Measurements from ENCODE around the gene MALRD1. TPM values are rescaled to one million over a fixed set of nuclear protein-coding genes. Genes with fewer than 3 reads are reported as not detected.

The MALRD1 gene
- total and polyA plus RNA-seq, 2 experiments from 2014 or later: 0.45 TPM; not detected in 1

- TF ChIP-seq EZH2 (IDR thresholded peaks at IDR 0.05; ENCODE audit: insufficient read depth, poor library complexity, severe bottlenecking): no peak
- TF ChIP-seq EZH2phosphoT487 (IDR thresholded peaks at IDR 0.05; ENCODE audit: insufficient read depth, low read depth): no peak
- Histone ChIP-seq H3K79me2 (ENCODE audit: insufficient read depth) (no peaks in the 10 kb centered on the region), H3K4me1 (ENCODE audit: insufficient read depth) (peaks cover 4% of the 10 kb centered on the region), H3K4me2 (ENCODE audit: unreplicated experiment) (no peak overlapping the region), H3K9me3 (ENCODE audit: low read depth) (no peaks in the 10 kb centered on the region), H3K27me3 (replicated peaks; ENCODE audit: insufficient read depth) (no peaks in the 10 kb centered on the region), H4K20me1 (ENCODE audit: insufficient read depth) (no peaks in the 10 kb centered on the region), H3K9ac (no peak overlapping the region), H3K36me3 (ENCODE audit: low read depth) (no peaks in the 10 kb centered on the region), H3K9me2 (ENCODE audit: insufficient read depth) (no peaks in the 10 kb centered on the region), H2AFZ (no peak overlapping the region), H3F3A (ENCODE audit: insufficient read depth) (no peaks in the 10 kb centered on the region), H3K4me3 (no peak overlapping the region), H3K27ac (no peak overlapping the region)
- in situ Hi-C loops (cut with MboI): no loop called here
- WGBS, 2 experiments (ENCODE audit: low coverage in 1 of 2, low lambda C conversion rate in 2 of 2, missing lambda C conversion rate in 2 of 2): 84 to 89% methylated on average over 1 of the region's 1 CpG
- DNase-seq: no peak
These were observed 658.3 kb downstream of the MALRD1 start for GRCh38 chr10:19706904-19707303.

GRCh38 chr10:19707376-19707775, 658.8 kb downstream of the MALRD1 start:
- Histone ChIP-seq H3K27me3 (replicated peaks; ENCODE audit: insufficient read depth) (no peaks in the 10 kb centered on the region), H3K9me2 (ENCODE audit: insufficient read depth) (no peaks in the 10 kb centered on the region), H2AFZ (no peak overlapping the region), H3K79me2 (ENCODE audit: insufficient read depth) (no peaks in the 10 kb centered on the region), H3K4me2 (ENCODE audit: unreplicated experiment) (no peak overlapping the region), H3K9me3 (ENCODE audit: low read depth) (no peaks in the 10 kb centered on the region), H3K36me3 (ENCODE audit: low read depth) (no peaks in the 10 kb centered on the region), H3K4me3 (no peak overlapping the region), H3K4me1 (ENCODE audit: insufficient read depth) (no peaks in the 10 kb centered on the region), H3K27ac (no peak overlapping the region), H4K20me1 (ENCODE audit: insufficient read depth) (no peaks in the 10 kb centered on the region), H3F3A (ENCODE audit: insufficient read depth) (no peaks in the 10 kb centered on the region), H3K9ac (no peak overlapping the region)
- TF ChIP-seq EZH2 (IDR thresholded peaks at IDR 0.05; ENCODE audit: insufficient read depth, poor library complexity, severe bottlenecking) (no peak), EZH2phosphoT487 (IDR thresholded peaks at IDR 0.05; ENCODE audit: insufficient read depth, low read depth) (no peak)
- in situ Hi-C loops (cut with MboI): no loop called here
- 78 to 81% methylated on average over 2 of the region's 2 CpGs for WGBS, 2 experiments (ENCODE audit: low coverage in 1 of 2, low lambda C conversion rate in 2 of 2, missing lambda C conversion rate in 2 of 2)
- DNase-seq: no peak

GRCh38 chr10:19708031-19708430, 659.4 kb downstream of the MALRD1 start:
- Histone ChIP-seq H3K27ac (no peak overlapping the region), H3K27me3 (replicated peaks; ENCODE audit: insufficient read depth) (no peaks in the 10 kb centered on the region), H3K4me3 (no peak overlapping the region), H3K79me2 (ENCODE audit: insufficient read depth) (no peaks in the 10 kb centered on the region), H3K9me2 (ENCODE audit: insufficient read depth) (no peaks in the 10 kb centered on the region), H4K20me1 (ENCODE audit: insufficient read depth) (no peaks in the 10 kb centered on the region), H2AFZ (no peak overlapping the region), H3K36me3 (ENCODE audit: low read depth) (no peaks in the 10 kb centered on the region), H3K9me3 (ENCODE audit: low read depth) (no peaks in the 10 kb centered on the region), H3K4me2 (ENCODE audit: unreplicated experiment) (no peak overlapping the region), H3K4me1 (ENCODE audit: insufficient read depth) (no peaks in the 10 kb centered on the region), H3F3A (ENCODE audit: insufficient read depth) (no peaks in the 10 kb centered on the region), H3K9ac (no peak overlapping the region)
- in situ Hi-C loops (cut with MboI): no loop called here
- TF ChIP-seq EZH2phosphoT487 (IDR thresholded peaks at IDR 0.05; ENCODE audit: insufficient read depth, low read depth): no peak
- TF ChIP-seq EZH2 (IDR thresholded peaks at IDR 0.05; ENCODE audit: insufficient read depth, poor library complexity, severe bottlenecking): no peak
- no peak for DNase-seq

- Histone ChIP-seq H3K27me3 (replicated peaks; ENCODE audit: insufficient read depth) (no peaks in the 10 kb centered on the region), H3F3A (ENCODE audit: insufficient read depth) (no peaks in the 10 kb centered on the region), H4K20me1 (ENCODE audit: insufficient read depth) (no peaks in the 10 kb centered on the region), H2AFZ (no peak overlapping the region), H3K27ac (no peak overlapping the region), H3K4me1 (ENCODE audit: insufficient read depth) (no peaks in the 10 kb centered on the region), H3K9me3 (ENCODE audit: low read depth) (no peaks in the 10 kb centered on the region), H3K36me3 (ENCODE audit: low read depth) (no peaks in the 10 kb centered on the region), H3K9ac (no peak overlapping the region), H3K79me2 (ENCODE audit: insufficient read depth) (no peaks in the 10 kb centered on the region), H3K4me2 (ENCODE audit: unreplicated experiment) (no peak overlapping the region), H3K4me3 (no peak overlapping the region), H3K9me2 (ENCODE audit: insufficient read depth) (no peaks in the 10 kb centered on the region)
- in situ Hi-C loops (cut with MboI): no loop called here
- 42 to 59% methylated on average over 3 of the region's 3 CpGs for WGBS, 2 experiments (ENCODE audit: low coverage in 1 of 2, low lambda C conversion rate in 2 of 2, missing lambda C conversion rate in 2 of 2)
- DNase-seq: no peak
- no peak for TF ChIP-seq EZH2phosphoT487 (IDR thresholded peaks at IDR 0.05; ENCODE audit: insufficient read depth, low read depth)
- TF ChIP-seq EZH2 (IDR thresholded peaks at IDR 0.05; ENCODE audit: insufficient read depth, poor library complexity, severe bottlenecking): no peak
These were observed 662.0 kb downstream of the MALRD1 start for GRCh38 chr10:19710600-19710999.

GRCh38 chr10:19713159-19713558, 664.6 kb downstream of the MALRD1 start:
- DNase-seq: no peak
- Histone ChIP-seq H3K27ac (no peak overlapping the region), H3K4me1 (ENCODE audit: insufficient read depth) (no peaks in the 10 kb centered on the region), H3K36me3 (ENCODE audit: low read depth) (no peaks in the 10 kb centered on the region), H3K27me3 (replicated peaks; ENCODE audit: insufficient read depth) (no peaks in the 10 kb centered on the region), H3K4me2 (ENCODE audit: unreplicated experiment) (no peak overlapping the region), H4K20me1 (ENCODE audit: insufficient read depth) (no peaks in the 10 kb centered on the region), H3K9me3 (ENCODE audit: low read depth) (no peaks in the 10 kb centered on the region), H3F3A (ENCODE audit: insufficient read depth) (no peaks in the 10 kb centered on the region), H2AFZ (no peak overlapping the region), H3K9me2 (ENCODE audit: insufficient read depth) (no peaks in the 10 kb centered on the region), H3K4me3 (no peak overlapping the region), H3K79me2 (ENCODE audit: insufficient read depth) (no peaks in the 10 kb centered on the region), H3K9ac (no peak overlapping the region)
- in situ Hi-C loops (cut with MboI): no loop called here
- TF ChIP-seq EZH2 (IDR thresholded peaks at IDR 0.05; ENCODE audit: insufficient read depth, poor library complexity, severe bottlenecking): no peak
- no peak for TF ChIP-seq EZH2phosphoT487 (IDR thresholded peaks at IDR 0.05; ENCODE audit: insufficient read depth, low read depth)

All from GM23248 (cell line).